Posterior cingulate gyrus (tissue), 11 donors: Measurements from ENCODE around the gene KRTAP12-2.
A peak's percentile ranks its signal among the peaks of the same experiment; 100 is the strongest.
"Not testable (repeated sequence)": the region's sequence is repeated elsewhere in the genome, so short reads cannot be mapped to it uniquely, and the experiment has no call there.

Experiments used
- DNase-seq, 10 donors: peaks; one replicate each; pipeline versions ENCODE4 v3.0.0 to v3.0.0-alpha.2; 2020 to 2021; ENCODE audit warnings: mixed read lengths in 3 of 10
- intact Hi-C: fragments of 100-400 bp; cut with DNase I; formaldehyde crosslinking; loops from one replicate; pipeline ENCODE4 v1.15.1; 2023

KRTAP12-2 gene

DNA sequence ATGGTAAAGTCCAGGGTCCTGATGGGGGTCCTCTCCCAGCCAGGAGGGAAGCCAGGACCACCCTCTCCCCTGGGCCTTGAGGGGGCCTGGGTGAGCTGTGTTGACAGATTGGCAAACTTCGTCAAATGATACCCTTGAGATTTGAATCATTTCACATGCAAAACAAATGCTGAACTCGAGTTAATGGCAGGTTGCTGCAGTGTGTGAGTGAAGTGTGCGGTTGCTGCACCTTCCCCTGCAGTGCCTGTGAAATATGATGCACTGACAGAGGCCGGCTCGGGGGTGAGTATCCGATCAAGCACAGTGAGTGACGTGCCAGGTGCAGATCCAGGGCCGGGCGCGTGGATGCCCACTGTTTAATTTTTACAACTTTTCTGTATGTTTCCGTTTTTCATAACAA, 20.9 kb upstream of the KRTAP12-2 start:
- peak in 2 of 10 donors; percentile 40 to 43 for DNase-seq
- intact Hi-C loops = no loop called here

- intact Hi-C loops = no loop called here
- DNase-seq = peak in 2 of 10 donors; percentile 39 to 46
These were observed 20.3 kb upstream of the KRTAP12-2 start for GRCh38 chr21:44686843-44687561.

GRCh38 chr21:44686000-44686781, 19.5 kb upstream of the KRTAP12-2 start:
- DNase-seq = peak in 2 of 10 donors; percentile 48 to 77
- intact Hi-C loops = no loop called here

DNA sequence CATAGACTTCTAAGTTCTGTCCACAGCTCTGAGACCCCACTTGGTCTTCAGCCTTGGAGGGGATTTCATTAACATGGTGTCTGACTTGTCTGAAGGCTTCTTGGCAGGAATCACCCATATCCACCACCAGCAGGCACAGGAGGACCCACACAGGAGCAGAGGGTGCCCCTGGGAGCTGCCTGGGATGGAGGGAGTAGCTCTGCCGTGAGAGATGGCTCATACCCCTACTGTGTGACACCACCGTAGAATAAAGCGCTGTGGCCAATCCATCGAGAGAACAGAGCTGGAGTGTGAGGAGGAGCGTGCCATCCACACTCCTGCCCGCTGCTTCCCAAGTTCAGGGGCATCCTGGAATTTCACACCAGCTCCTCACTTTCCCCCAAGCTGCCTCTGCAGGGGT, 18.3 kb upstream of the KRTAP12-2 start:
- intact Hi-C loops, DNase-seq: not testable (repeated sequence)

DNA sequence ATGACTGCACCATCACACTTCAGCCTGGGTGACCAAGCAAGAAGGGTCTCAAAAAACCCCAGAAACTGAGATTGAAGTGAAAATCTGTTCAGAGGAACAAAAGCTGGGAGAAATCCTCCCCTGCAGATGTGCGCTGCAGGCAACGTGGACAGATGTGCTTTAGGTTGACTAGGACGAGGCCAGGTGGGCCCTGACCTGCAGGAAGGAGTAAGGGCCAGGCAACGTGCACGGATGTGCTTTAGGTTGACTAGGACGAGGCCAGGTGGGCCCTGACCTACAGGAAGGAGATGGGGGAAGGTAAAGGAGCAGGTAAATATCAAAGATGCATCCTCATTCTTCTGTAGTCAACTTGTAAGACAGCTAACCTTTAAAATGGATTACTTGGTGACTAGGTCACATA, 17.8 kb upstream of the KRTAP12-2 start:
- intact Hi-C loops = no loop called here
- peak in 1 of 10 donors; percentile 43 for DNase-seq

GRCh38 chr21:44684077-44684476, 17.4 kb upstream of the KRTAP12-2 start:
- intact Hi-C loops = no loop called here
- no peak for DNase-seq

DNA sequence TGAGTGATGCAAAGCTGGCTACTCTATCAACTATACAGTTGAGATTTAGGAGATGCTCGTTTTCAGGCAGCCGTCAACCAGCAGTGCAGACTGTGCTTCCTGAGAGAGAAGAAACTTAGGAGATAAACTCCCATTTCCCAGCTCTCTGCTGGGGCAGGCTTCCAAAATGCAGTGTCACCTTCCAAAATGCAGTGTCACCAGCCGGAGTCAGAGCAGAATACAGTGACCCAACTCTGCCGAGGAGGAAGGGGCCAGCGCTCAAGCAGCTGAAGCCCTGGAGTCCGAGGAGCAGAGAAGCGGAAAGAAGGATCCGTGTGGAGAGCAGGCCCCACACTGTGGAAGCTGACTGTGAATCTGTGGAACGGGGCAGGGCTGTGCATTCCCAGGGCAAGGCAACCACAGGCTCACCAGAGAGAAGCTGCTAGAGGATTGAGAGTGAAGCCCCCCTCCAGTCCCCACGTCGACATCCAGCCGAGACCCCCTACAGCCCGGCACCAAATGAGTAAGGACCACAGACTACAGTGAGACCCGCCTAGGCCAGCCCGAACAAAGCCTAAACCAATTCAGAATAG, 15.9 kb upstream of the KRTAP12-2 start:
- intact Hi-C loops = no loop called here
- DNase-seq = no peak

- peak in 1 of 10 donors; percentile 49 for DNase-seq
These were observed 15.3 kb upstream of the KRTAP12-2 start, which contains the start of gene KRTAP12-1 for GRCh38 chr21:44681861-44682579. Gene KRTAP12-1, minus strand, starts transcription at chr21:44682163. Its CDS starts 40 bp downstream, at chr21:44682123.

GRCh38 chr21:44681152-44681551, 14.4 kb upstream of the KRTAP12-2 start:
- peak in 1 of 10 donors; percentile 62 for DNase-seq
- intact Hi-C loops = no loop called here

More at GRCh38 chr21:44681861-44682579, 15.3 kb upstream of the KRTAP12-2 start, which contains the start of gene KRTAP12-1:
- intact Hi-C loops = no loop called here

GRCh38 chr21:44677881-44678280, 11.2 kb upstream of the KRTAP12-2 start:
- peak in 1 of 10 donors; percentile 40 for DNase-seq
- intact Hi-C loops = no loop called here

GRCh38 chr21:44671911-44672310, 5.2 kb upstream of the KRTAP12-2 start:
- DNase-seq = no peak
- intact Hi-C loops = no loop called here

GRCh38 chr21:44670642-44671432, 4.1 kb upstream of the KRTAP12-2 start:
- intact Hi-C loops = no loop called here

GRCh38 chr21:44667612-44668011, 885 bp upstream of the KRTAP12-2 start:
- DNase-seq = no peak
- intact Hi-C loops = no loop called here

More at GRCh38 chr21:44670642-44671432, 4.1 kb upstream of the KRTAP12-2 start:
- DNase-seq = peak in 1 of 10 donors; percentile 54

GRCh38 chr21:44664691-44665090, 2.0 kb downstream of the KRTAP12-2 start:
- DNase-seq = peak in 1 of 10 donors; percentile 22
- intact Hi-C loops = no loop called here

DNA sequence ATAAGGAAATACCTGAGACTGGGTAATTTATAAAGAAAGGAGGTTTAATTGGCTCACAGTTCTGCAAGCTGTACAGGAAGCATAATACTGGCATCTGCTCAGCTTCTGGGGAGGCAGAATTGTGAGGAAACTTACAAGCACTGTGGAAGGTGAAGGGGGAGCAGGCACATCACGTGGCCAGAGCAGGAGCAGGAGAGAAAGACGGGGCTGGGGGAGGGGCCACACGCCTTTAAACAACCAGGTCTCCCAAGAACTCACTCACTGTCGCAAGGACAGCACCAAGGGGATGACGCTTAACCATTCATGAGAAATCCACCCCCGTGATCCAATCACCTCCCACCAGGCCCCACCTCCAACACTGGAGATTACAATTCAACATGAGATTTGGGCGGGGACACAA, 5.2 kb downstream of the KRTAP12-2 start:
- DNase-seq, intact Hi-C loops: not testable (repeated sequence)

DNA sequence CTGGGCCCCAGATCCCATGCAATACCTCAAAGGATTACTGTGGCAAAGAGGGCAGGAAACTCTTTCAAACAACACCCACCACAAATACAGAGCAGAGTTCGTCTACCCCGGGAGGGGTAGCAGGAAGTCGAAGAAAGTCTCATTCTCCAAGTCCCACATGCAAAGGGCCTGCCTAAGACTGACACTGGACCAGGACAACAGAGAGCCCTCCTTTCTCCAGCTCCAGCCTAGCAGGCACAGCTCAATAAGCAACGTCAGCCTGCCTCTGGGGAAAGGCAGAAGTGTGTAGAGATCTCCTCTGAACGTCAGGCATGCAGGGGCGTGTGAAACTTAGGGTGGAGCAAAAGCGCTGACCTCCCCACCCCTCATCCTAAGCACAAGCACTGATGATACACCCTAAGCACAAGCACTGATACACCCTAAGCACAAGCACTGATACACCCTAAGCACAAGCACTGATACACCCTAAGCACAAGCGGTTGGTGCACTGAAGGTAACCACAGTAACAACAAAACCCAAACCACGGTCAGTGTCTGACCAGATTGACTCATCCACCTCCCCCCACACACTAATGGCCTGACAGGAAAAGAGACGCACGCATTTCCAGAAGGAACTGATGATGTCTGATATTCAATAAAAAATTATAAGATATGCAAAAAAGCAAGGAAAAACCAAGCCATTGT, 7.7 kb downstream of the KRTAP12-2 start:
- peak in 1 of 10 donors; percentile 25 for DNase-seq
- intact Hi-C loops = no loop called here

DNA sequence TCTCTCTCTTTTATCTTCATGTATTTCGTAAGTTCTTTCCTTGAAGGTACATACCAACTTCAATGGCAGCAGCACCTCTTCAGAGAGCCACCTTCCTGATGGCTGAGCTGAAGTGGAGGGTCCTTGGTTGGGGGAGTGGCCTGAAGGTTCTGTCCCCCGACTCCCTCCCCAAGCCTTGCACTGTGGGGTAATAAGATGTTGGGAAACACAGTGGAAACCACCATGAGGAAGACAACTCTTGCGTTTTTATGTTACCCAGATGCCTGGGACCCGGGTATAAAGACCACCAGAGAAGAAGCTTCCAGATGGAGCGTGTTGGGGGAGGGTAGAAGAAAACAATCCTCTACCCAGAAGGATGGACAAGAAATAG, 8.2 kb downstream of the KRTAP12-2 start:
- peak in 1 of 10 donors; percentile 13 for DNase-seq
- intact Hi-C loops = no loop called here

- DNase-seq = peak in 1 of 10 donors; percentile 24
- intact Hi-C loops = no loop called here
These were observed 8.8 kb downstream of the KRTAP12-2 start, which contains the start of gene KRTAP12-3 for GRCh38 chr21:44657635-44658540. Gene KRTAP12-3, plus strand, starts transcription at chr21:44657932. Its CDS starts 48 bp downstream, at chr21:44657980.
